NCI-H146 (cell line): ENCODE results near the gene CBLIF.
"Not testable (repeated sequence)": the region's sequence is repeated elsewhere in the genome, so short reads cannot be mapped to it uniquely, and the experiment has no call there.

Experiments
- DNase-seq: peaks from one replicate; lab custom pipeline; 2025; lab: John Stamatoyannopoulos, UW

The CBLIF gene

DNA sequence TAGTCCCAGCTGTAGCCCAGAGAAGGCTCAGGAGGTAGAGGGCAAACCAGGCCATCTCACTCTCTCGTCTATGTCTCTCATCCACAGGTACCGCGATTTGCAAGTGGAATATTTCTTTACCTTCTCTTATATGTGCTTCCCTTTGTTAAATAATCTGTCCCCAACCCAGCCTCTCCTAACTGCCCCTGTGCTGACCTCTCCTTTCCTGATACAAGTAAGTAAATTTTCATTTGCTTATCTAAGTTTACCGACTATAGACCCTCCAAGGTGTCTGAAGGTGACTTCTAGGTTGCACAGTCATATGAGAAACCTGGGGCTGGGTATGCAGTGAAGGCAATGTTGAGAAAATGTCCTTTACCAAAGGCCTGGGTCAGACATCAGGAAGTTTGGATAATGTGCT lies at the start of gene CBLIF:
Gene CBLIF, minus strand, starts transcription at position 101 of the 400 bp plus-strand sequence. Its CDS starts 46 bp downstream, at position 55.
- no peak for DNase-seq

DNA sequence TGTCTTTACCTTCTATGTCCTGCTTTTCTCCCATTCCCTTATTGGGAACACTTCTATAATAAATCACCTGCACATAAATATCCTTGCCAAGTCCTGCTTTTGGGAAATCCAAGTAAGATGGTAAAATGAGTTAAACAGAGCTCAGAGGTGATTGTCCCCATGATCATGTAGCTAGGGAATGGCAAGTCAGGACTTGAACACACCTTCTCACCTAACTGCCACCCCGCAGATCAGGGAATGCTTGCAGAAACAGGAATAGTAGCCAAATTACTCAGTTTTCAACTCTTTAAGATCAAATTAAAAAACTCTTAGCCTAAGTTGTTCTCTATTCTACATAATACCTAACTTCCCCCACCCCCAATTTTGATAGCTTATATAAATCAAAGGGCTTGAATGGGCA lies 49.3 kb upstream of the CBLIF start:
- DNase-seq, result no peak

DNA sequence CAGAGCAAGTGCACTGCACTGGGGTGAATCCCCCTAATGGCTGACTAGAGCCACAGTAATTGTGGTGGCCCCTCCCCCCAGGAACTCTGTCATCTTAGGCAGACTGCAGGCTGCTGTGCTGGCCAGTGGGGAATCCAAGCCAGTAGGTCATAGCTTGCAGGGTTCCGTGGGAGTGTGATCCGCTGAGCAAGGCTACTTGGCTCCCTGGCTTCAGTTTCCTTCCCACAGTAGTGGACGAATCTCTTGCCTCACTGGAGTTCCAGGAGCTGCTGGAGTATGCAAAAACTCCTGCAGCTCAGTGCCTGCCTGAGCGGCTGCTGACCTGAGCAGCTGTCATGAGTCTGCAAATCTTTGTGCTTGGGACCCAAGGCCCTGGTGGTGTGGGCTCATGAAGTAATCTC lies 46.5 kb upstream of the CBLIF start:
- no peak for DNase-seq

DNA sequence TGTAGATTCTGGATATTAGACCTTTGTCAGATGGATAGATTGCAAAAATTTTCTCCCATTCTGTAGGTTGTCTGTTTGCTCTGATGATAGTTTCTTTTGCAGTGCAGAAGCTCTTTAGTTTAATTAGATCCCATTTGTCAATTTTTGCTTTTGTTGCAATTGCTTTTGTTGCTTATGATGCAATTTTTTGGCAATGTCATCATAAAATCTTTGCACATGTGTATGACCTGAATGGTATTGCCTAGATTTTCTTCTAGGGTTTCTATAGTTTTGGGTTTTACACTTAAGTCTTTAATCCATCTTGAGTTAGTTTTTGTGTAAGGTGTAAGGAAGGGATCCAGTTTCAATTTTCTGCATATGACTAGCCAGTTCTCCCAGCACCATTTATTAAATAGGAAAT lies 41.9 kb upstream of the CBLIF start:
- DNase-seq, result not testable (repeated sequence)

DNA sequence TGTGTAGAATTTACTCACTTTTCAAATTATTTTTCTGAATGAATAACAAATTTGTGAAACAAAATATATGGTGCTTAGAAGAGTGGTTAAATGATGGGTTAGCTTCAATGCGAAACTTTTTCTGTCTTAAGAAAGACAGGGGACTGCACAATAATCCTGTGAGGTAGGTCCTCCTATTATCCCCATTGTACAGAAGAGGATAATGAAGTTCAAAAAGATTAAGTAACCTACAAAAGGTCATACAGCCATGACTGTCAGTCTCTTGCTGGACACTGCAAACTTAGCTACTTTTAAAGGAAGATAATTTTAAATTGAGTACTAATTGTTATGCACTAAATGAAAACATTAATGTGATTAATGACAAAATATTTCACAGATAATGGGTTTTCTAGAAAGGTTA lies 38.3 kb upstream of the CBLIF start:
- DNase-seq, result no peak

DNA sequence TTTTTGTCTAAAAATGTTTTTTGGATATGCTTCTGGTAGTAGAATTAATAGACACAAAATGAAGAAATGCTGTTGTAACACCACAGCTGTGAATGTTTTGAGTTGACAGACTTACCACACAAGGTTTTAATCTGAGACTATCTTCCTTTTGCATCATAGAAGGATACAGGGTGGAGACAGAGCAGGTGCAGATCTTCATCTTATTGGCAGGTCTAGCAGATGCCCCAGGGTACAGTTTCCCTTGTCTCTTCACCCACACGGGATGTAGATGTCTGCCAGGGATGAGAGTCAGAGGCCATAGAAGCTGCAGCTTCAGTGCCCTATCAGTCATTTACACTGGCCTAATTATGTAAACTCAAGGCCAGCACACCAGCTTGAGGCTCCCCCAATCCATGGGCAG lies 34.3 kb upstream of the CBLIF start:
- no peak for DNase-seq

DNA sequence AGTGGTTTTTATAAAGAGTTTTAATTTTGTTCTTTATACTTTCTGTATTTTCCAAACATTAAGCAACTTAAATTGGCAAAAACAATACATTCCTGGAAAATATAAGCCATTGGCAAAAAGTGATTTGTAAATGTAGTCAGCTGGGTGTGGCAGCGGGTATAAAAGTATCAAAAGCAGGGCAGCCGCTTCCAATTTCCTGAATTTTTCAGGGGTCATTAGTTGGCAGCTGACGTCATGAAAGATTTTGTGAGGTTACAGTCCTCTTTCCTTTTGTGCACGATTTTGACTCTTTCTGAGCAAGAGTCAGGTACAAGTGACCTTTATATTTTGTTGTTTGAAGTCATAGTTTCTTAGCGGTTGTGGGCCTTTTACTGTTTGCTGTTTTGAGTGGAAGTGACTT lies 33.3 kb upstream of the CBLIF start, which contains the start of gene OOSP3:
Gene OOSP3, plus strand, starts transcription at position 208 of the 400 bp plus-strand sequence. Its CDS starts 27 bp downstream, at position 235.
- no peak for DNase-seq

DNA sequence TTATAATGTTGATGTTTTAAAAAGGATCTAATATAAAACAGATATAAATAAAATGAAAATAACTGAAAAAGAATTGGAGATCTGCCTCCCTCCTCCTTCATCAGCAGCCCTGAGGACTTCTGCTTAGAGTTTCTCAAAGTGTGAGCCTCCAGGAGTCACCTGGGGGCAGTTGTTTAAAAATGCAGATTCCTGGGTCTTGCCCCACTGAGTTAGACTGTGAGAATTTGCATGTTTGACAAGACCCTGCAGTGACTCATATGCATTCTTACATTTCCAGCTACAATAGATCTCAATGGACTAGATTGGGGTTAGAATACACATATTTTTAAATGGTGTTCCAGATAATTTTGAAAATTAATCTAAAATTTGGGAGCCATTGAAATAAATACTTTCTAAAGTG lies 32.5 kb upstream of the CBLIF start:
- no peak for DNase-seq

DNA sequence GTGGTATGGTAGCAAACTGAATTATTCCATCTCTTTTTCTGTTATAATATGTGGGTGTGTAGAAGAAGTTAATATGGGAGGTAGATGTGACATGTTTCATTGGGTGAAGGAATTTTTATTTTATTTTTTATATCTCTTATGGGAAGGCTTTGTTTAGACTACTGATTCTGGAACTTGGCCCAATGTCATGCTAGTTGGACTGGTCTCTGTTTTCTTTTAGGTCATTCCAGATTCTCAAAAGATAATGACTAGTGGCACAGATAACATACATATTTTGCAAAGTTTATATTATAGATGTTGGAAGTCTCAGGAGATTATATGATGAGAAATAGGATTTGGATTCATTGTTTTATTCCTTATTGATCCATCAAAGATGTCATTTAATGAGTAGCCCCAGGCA lies 32.0 kb upstream of the CBLIF start:
- no peak for DNase-seq

DNA sequence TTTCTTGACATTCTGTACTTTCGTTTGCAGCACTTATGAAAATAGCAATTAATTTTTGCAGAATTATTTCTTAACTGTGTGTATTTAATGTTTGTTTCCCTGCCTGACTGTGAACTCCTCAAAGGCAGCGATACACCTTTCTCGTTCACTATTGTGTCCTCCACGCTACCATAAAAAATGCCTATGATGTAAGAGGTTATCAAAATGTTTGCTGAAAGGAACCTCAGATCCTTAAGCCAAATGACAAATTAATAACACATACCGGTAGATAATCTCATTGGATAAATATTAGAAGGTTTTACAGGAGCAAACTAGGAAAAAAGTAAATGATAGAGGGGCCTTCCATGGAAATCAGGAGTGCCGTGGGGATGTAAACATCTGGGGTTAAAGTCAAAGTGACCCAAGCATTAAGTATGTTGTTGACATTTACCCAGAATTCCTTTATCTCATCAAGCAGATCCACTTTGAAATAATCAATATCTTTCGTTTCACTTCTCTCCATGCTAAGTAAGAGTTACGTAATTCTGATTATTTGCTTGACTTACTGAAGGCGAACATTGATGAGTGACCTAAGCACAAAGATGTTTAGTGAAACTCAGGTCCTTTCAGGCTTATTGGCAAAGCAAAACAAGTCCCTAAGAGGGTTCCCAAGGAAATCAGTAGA lies 30.7 kb upstream of the CBLIF start:
- DNase-seq, result no peak

DNA sequence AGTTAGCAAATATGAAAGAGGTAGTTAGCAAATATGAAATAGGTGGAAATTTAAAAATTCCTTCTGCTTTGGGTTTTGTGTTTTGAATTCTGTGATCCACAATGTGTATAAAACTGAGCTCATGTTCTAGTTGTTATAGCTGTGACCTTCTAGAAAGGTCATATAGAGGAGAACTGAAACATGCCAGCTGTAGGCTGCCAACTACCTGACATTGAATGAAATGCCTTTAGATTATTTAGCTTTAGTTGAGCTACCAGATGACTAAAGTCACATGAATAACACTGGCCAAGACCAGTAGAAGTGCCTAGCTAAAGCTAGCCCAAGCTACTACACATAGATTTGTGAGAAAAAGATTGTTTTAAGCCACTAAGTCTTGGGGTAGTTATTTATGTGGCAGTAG lies 26.8 kb upstream of the CBLIF start:
- no peak for DNase-seq

DNA sequence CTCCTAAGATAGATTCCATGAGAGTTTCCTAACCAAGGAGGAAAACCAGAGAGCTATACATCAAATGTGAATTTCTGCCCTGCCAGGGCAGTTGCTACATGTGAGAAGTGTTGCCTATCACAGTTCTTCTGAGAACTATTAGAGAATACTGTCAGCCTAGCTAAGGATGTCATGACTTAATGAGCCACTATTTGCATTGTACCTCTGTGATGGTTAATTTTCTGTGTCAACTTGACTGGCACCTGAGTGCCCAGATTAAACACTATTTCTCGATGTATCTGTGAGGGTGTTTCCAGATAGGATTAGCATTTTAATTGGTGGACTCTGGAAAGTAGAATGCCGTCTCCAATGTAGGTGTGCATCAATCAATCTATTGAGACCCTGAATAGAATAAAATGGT lies 22.6 kb upstream of the CBLIF start:
- DNase-seq, result no peak

DNA sequence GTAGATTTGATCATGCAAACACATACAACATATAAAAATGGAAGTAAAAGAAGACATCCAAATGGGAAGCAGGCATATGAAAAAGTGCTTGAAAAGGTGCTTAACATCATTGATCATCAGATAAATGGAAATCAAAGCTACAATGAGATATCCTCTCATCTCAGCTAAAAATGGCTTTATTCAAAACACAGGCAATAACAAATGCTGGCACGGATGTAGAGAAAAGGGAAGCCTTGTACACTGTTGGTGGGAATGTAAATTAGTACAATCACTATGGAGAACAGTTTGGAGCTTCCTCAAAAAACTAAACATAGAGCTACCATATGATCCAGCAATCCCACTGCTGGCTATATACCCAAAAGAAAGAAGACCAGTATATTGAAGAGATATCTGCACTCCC lies 21.5 kb upstream of the CBLIF start:
- no peak for DNase-seq

DNA sequence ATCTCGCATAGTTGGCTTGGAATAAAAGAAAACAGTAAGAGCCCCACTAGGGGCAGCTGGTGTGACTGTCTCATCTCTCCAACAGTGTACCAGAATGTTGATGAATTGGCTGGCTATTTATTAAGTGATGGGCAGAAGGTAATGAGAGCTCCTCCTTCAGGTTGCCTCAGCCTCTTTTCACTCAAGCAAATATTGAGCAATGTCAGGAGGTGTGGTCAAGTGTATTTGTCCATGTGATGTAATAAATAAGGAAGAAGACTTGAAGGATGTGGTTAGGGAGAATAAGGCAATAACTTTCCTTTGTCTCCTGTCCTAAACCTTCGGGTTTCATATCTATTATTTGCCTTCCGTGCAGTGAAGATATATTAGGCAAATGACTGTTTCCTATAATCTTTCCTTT lies 21.1 kb upstream of the CBLIF start, which contains the start of gene TCN1:
Gene TCN1, minus strand, starts transcription at position 91 of the 400 bp plus-strand sequence. Its CDS starts 17 bp downstream, at position 74.
- DNase-seq, result no peak

DNA sequence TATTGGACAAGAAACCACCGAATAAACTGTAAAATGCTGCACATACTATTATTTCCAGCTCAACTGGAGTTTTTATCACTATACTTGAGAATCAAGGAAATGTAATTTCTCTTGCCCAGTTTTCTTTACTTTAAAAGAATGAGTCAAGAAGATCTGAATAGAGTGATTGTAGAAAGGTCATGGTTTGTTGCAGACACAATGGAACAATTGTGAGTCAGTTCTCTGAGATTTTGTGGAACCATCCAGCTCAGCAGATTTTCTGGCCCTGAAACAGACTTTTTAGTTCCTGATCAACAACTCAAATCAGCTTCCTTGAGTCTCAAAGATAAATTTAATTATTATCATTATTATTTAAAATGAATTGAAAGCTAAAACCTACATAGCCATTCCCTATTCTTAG lies 19.7 kb upstream of the CBLIF start:
- no peak for DNase-seq

DNA sequence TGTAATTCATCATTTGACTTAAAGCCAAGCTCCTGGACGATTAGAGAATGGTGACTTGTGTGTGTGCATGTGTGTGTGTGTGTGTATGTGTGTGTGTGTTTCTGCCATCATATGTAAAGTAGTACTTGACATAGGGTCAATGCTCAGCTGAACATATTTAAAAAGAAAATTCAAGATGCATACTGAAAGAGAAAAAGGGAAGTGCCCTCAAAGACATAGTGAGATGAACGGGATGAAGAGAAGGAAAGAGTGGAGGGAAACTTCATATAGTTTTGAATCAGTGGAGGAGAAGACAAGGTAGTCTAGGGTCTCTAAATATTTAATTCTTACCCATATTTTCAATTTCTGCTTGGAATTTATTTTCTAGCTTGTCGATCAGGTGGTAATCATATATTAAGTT lies 17.0 kb upstream of the CBLIF start:
- no peak for DNase-seq

DNA sequence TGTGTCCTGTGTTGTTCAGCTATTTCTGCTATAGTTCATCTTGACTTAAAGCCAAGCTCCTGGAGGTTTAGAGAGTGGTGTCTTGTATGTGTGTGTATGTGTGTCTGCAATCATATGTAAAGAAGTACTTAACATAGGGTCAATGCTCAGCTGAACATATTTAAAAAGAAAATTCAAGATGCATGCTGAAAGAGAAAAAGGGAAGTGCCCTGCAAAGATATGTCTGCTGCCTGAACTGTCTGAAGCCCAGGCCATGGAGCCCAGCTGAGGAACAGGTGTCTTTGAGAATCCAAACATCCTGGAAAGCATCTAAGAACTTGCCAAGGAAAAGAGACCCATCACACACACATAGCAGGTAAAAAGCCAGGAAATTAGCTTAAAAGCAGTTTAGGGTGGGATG lies 14.4 kb upstream of the CBLIF start:
- DNase-seq, result no peak

DNA sequence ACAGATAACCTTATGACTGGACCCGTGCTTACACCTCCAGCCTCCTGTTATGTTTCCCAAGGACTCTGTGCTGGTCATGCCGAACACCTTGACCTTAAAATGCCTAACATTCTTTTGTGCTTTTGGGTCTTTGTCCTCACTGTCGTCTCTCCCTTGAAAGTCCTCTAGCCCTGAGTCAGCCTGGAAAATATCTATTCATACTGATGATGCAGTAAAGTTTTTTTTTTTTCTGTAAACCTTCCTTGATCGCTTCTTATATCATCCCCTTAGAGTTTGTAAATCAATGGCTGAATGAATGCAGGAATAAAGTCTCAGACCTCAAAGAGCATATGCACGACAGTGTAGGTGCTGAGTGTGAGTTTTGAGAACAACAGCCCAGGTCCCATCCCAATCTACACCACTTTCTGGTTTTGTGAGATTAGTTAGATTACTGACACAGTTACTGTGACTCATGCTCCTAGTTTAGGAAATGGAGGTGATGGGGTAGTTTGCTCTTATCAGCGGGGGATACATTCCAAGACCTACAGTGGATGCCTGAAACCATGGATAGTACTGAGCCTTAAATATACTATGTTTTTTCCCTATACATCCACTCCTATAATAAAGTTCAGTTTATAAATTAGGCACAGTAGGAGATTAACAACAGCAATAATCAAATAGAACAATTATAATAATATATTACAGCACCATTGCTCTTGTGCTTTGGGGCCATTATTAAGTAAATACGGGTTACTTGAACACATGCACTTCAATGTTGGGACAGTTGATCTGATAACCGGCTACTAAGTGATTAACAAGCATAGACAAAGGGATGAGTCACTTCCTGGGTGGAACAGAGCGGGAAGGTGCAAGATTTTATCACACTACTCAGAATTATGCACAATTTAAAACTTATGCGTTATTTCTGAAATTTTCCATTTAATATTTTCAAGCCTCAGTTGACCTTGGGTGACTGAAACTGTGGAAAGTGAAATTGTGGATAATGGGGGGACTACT lies 12.4 kb upstream of the CBLIF start:
- no peak for DNase-seq

DNA sequence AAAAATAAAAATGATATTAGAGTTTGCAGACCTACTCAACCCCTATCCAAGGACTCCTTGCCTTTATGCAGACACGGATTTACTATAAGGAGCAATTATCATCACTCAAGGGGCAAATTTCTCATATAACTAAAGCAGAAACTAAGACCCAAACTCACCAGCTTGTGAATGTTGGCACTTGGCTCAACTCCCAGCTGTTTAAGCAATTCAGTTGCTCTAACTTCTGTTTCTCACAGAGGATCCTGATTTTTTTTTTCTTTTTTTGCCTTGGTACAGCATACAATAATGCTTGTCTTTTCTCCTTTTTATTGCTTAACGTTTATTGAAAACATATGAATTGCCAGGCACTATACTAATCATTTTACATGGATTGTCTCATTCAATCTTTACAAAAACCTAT lies 9.6 kb upstream of the CBLIF start:
- no peak for DNase-seq

DNA sequence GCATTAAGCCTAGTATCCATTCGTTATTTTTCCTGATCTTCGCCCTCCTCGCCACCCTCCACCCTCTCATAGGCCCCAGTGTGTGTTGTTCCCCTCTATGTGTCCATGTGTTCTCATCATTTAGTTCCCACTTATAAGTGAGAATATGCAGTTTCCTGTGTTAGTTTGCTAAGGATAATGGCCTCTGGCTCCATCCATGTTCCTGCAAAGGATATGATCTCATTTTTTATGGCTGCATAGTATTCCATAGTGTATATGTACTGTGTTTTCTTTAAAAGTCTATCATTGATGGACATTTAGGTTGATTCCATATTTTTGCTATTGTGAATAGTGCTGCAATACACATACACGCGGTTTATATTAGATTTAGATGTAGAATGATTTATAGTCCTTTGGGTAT lies 6.1 kb upstream of the CBLIF start:
- not testable (repeated sequence) for DNase-seq

DNA sequence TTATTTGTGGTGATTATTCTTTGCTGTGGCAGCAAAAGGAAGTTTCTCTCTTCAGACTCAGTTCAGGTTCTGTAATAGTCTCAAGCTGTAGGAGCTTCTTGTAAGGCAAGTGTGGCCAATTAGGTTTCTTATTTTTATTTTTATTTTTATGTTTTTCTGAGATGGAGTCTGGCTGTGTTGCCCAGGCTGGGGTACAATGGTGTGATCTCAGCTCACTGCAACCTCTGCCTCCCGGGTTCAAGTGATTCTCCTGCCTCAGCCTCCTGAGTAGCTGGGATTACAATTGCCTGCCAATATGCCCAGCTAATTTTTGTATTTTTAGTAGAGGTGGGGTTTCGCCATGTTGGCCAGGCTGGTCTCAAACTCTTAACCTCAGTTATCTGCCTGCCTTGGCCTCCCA lies 4.3 kb upstream of the CBLIF start:
- DNase-seq, result not testable (repeated sequence)

DNA sequence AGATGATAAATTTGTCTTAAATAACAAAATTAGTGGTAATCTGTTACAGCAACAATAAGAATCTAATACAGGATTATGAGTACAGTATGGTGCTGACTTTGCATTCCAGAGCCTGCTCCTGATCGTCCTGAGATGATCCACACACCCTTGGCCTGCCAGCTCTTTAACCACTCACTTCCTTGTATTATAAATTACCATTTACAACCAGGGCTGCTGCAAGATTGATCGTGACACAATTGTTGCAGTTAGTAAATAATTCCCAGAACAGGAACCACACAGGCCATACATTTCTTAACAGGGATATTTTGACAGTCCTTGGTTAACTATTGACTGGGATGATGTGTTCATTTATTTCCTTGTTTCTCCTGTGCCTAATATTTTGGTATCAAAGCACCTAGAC lies 3.8 kb upstream of the CBLIF start:
- no peak for DNase-seq

DNA sequence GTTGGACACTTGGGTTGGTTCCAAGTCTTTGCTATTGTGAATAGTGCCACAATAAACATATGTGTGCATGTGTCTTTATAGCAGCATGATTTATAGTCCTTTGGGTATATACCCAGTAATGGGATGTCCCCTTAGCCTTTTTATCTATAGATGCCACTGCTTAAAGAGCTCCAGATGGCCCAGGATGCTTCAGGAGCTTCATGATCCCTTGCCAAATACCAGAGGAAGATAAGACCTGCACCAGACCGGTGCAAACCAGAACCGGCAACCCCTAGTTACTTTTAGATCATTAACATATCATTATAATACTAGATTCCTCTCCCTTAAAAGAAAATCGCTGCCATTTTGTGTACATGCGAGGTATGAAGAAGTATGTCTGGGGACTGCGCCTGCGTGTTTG lies 3.1 kb upstream of the CBLIF start:
- not testable (repeated sequence) for DNase-seq
